Measurements from ENCODE around the gene ZMYM2.

Gene ZMYM2

DNA sequence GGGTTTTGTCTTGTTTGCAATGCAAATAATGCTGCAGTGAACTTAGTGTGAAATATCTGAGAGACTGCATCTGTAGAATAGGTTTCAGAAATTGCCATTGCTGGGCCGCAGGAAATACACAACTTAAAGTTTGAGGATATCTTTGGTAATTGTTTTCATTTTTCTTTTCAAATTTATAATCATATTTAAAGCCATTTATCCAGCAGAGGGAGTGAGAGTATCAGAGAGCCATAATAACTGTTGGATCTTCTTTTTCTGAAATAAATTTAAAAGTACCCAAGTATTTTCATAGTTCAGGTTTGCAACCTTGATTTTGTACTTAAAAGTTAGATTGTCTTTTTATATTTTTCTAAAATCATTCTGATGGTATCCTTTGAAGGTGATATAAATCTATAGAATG, 99.4 kb downstream of the ZMYM2 start:
- no peak overlapping the region for H3K4me3 ChIP-seq
- H3K27me3 ChIP-seq = no peaks in the 10 kb centered on the region
- no peak for TF ChIP-seq Cebpa-rat (IDR thresholded peaks at IDR 0.05)
- H3K9ac ChIP-seq = no peak overlapping the region
- peaks cover 95% of the 10 kb centered on the region for H3K36me3 ChIP-seq
- no peaks in the 10 kb centered on the region for H3K4me1 ChIP-seq
- peaks cover 52% of the 10 kb centered on the region for H4K20me1 ChIP-seq
- H3K4me2 ChIP-seq = no peak overlapping the region
- no peaks in the 10 kb centered on the region for H3K9me3 ChIP-seq
- no peak overlapping the region for H3K27ac ChIP-seq

DNA sequence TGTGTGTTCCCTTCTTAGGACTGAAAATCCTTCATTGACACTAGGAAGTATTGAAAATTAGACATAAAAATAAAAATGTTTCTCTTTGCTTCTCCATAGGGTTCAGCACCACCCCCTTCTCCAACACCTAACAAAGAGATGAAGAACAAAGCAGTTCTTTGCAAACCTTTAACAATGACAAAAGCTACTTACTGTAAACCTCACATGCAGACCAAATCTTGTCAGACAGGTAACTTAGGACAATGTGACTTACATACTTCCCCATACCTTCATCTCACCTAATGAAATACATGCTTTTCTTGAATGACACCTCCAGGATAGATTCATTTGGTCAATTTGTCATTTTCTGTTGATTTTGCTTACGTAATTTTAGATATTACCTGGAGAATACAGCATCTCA, 99.9 kb downstream of the ZMYM2 start:
- peaks cover 95% of the 10 kb centered on the region for H3K36me3 ChIP-seq
- H4K20me1 ChIP-seq = peaks cover 52% of the 10 kb centered on the region
- no peak for TF ChIP-seq Cebpa-rat (IDR thresholded peaks at IDR 0.05)

GRCh38 chr13:20064128-20064527, 105.6 kb downstream of the ZMYM2 start:
- Histone ChIP-seq H3K4me1 (no peaks in the 10 kb centered on the region), H3K36me3 (peaks cover 91% of the 10 kb centered on the region), H3K27ac (no peak overlapping the region), H3K4me3 (no peak overlapping the region), H3K9me3 (no peaks in the 10 kb centered on the region), H3K9ac (no peak overlapping the region), H4K20me1 (peaks cover 16% of the 10 kb centered on the region; the same call in 1 of the 2 replicates), H3K27me3 (no peaks in the 10 kb centered on the region), H3K4me2 (no peak overlapping the region)
- TF ChIP-seq Cebpa-rat (IDR thresholded peaks at IDR 0.05) = no peak

More for the DNA sequence above, 99.9 kb downstream of the ZMYM2 start:
- H3K9ac ChIP-seq = no peak overlapping the region
- H3K4me2 ChIP-seq = no peak overlapping the region
- no peaks in the 10 kb centered on the region for H3K4me1 ChIP-seq
- no peaks in the 10 kb centered on the region for H3K9me3 ChIP-seq
- no peak overlapping the region for H3K4me3 ChIP-seq
- no peak overlapping the region for H3K27ac ChIP-seq
- no peaks in the 10 kb centered on the region for H3K27me3 ChIP-seq

DNA sequence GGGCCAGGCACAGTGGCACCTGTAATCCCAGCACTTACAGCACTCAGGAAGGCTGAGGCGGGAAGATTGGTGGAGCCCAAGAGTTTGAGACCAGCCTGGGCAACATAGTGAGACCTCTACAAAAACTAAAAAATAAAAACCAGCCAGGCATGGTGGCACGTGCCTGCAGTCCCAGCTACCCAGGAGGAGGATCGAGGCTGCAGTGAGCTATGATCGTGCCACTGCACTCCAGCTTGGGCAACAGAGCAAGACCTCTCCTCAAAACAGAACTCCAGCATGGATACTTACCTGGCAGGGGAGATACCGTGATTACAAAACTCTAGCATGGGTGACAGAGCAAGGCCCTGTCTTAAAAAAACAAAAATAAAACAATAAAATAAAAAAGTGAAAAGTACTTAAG, 107.0 kb downstream of the ZMYM2 start:
- no peak overlapping the region for H3K4me2 ChIP-seq
- no peaks in the 10 kb centered on the region for H3K4me1 ChIP-seq
- H3K27me3 ChIP-seq = no peaks in the 10 kb centered on the region
- no peak overlapping the region for H3K4me3 ChIP-seq
- peaks cover 86% of the 10 kb centered on the region for H3K36me3 ChIP-seq
- H4K20me1 ChIP-seq = peaks cover 16% of the 10 kb centered on the region; the same call in 1 of the 2 replicates
- H3K9ac ChIP-seq = no peak overlapping the region
- no peak overlapping the region for H3K27ac ChIP-seq
- TF ChIP-seq Cebpa-rat (IDR thresholded peaks at IDR 0.05) = no peak
- no peaks in the 10 kb centered on the region for H3K9me3 ChIP-seq

GRCh38 chr13:20069956-20070355, 111.4 kb downstream of the ZMYM2 start:
- Histone ChIP-seq H3K9me3 (no peaks in the 10 kb centered on the region), H3K4me3 (no peak overlapping the region), H4K20me1 (no peaks in the 10 kb centered on the region), H3K27ac (no peak overlapping the region), H3K4me1 (no peaks in the 10 kb centered on the region), H3K4me2 (no peak overlapping the region), H3K36me3 (peaks cover 90% of the 10 kb centered on the region), H3K9ac (no peak overlapping the region), H3K27me3 (no peaks in the 10 kb centered on the region)
- no peak for TF ChIP-seq Cebpa-rat (IDR thresholded peaks at IDR 0.05)

DNA sequence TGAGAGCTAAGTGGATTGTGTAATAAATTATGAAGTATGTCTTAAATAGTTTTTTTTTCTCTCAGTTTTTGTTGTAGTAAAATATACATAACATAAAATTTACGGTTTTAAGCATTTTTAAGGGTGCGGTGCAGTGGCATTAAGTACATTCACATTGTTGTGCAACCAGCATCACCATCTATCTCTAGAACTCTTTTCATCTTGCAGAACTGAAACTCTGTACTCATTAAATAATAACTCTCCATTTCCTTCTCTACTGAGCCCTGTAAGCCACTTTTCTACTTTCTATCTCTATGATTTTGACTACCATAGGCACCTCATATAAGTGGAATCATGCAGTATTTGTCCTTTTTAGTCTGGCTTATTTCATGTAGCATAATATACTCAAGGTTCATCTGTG, 115.2 kb downstream of the ZMYM2 start:
- H3K9me3 ChIP-seq = no peaks in the 10 kb centered on the region
- peaks cover 79% of the 10 kb centered on the region for H3K36me3 ChIP-seq
- H3K4me2 ChIP-seq = no peak overlapping the region
- no peak overlapping the region for H3K9ac ChIP-seq
- no peaks in the 10 kb centered on the region for H3K4me1 ChIP-seq
- H3K27ac ChIP-seq = no peak overlapping the region
- H3K27me3 ChIP-seq = no peaks in the 10 kb centered on the region
- TF ChIP-seq Cebpa-rat (IDR thresholded peaks at IDR 0.05) = no peak
- no peaks in the 10 kb centered on the region for H4K20me1 ChIP-seq
- no peak overlapping the region for H3K4me3 ChIP-seq

GRCh38 chr13:20074966-20075365, 116.4 kb downstream of the ZMYM2 start:
- Histone ChIP-seq H3K4me2 (no peak overlapping the region), H3K9me3 (no peaks in the 10 kb centered on the region), H3K4me1 (no peaks in the 10 kb centered on the region), H3K27ac (no peak overlapping the region), H4K20me1 (no peaks in the 10 kb centered on the region), H3K27me3 (no peaks in the 10 kb centered on the region), H3K36me3 (peaks cover 81% of the 10 kb centered on the region), H3K9ac (no peak overlapping the region), H3K4me3 (no peak overlapping the region)
- no peak for TF ChIP-seq Cebpa-rat (IDR thresholded peaks at IDR 0.05)

GRCh38 chr13:20077086-20077485, 118.6 kb downstream of the ZMYM2 start:
- Histone ChIP-seq H3K36me3 (peaks cover 75% of the 10 kb centered on the region), H3K27ac (no peak overlapping the region)

GRCh38 chr13:20080377-20081164, 122.0 kb downstream of the ZMYM2 start:
- H3K9me3 ChIP-seq = no peaks in the 10 kb centered on the region
- no peak overlapping the region for H3K4me2 ChIP-seq
- TF ChIP-seq Cebpa-rat (IDR thresholded peaks at IDR 0.05) = no peak
- no peak overlapping the region for H3K4me3 ChIP-seq
- H4K20me1 ChIP-seq = no peaks in the 10 kb centered on the region
- H3K36me3 ChIP-seq = peaks cover 78% of the 10 kb centered on the region
- H3K9ac ChIP-seq = no peak overlapping the region
- H3K4me1 ChIP-seq = no peaks in the 10 kb centered on the region
- H3K27me3 ChIP-seq = no peaks in the 10 kb centered on the region
- H3K27ac ChIP-seq = no peak overlapping the region

More at GRCh38 chr13:20077086-20077485, 118.6 kb downstream of the ZMYM2 start:
- no peak overlapping the region for H3K9ac ChIP-seq
- TF ChIP-seq Cebpa-rat (IDR thresholded peaks at IDR 0.05) = no peak
- H3K9me3 ChIP-seq = no peaks in the 10 kb centered on the region
- H3K27me3 ChIP-seq = no peaks in the 10 kb centered on the region
- H3K4me3 ChIP-seq = no peak overlapping the region
- H4K20me1 ChIP-seq = no peaks in the 10 kb centered on the region
- no peaks in the 10 kb centered on the region for H3K4me1 ChIP-seq
- H3K4me2 ChIP-seq = no peak overlapping the region

GRCh38 chr13:20090349-20090748, 131.8 kb downstream of the ZMYM2 start:
- no peak overlapping the region for H3K9ac ChIP-seq
- H3K9me3 ChIP-seq = no peaks in the 10 kb centered on the region
- H3K4me1 ChIP-seq = no peaks in the 10 kb centered on the region
- H3K27me3 ChIP-seq = no peaks in the 10 kb centered on the region
- no peaks in the 10 kb centered on the region for H4K20me1 ChIP-seq
- no peak for TF ChIP-seq Cebpa-rat (IDR thresholded peaks at IDR 0.05)
- no peak overlapping the region for H3K4me2 ChIP-seq
- H3K4me3 ChIP-seq = no peak overlapping the region
- H3K36me3 ChIP-seq = peaks cover 16% of the 10 kb centered on the region
- no peak overlapping the region for H3K27ac ChIP-seq
